Measurements from ENCODE around the gene FGR. TPM values are rescaled to one million over a fixed set of nuclear protein-coding genes. Genes with fewer than 3 reads are reported as not detected.
A peak's percentile ranks its signal among the peaks of the same experiment; 100 is the strongest.

Gene FGR
- polyA plus RNA-seq, 1 donor (not counting 4 experiments of a cell fraction or from before 2014, with no cell fraction given): 0.04 TPM

DNA sequence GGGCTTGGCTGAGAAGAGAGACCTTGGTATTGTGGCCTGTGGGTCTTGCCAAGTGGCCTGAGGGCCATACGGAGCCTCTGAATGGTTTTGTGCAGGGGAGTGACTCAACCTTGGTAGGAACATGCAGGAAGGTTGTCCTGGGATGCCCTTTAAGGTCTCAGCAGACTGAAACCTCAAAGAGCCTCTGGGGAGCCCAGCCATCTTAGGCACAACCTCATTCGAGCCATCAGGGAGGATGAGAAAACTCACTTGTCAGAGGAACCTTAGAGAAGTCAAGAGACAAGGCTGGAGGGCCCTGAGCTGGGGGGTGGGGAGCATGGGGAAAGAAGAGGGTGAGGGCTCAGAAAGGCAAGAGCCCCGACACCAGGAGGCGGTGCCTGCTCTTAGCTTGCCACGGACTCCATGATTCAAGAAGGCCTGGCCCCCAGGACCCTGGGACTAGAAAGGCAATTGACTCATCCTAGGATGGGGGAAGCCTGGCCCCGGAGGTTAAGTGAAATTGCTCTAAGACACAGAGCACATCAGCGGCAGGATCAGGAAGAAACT, 24.0 kb upstream of the FGR start:
- dilution Hi-C loops (cut with MboI; ENCODE audit: extremely low pct_ligation_motif_present, low sequenced_read_pairs): no loop called here
- no peaks in the 10 kb centered on the region for H3K36me3 ChIP-seq (ENCODE audit: control insufficient read depth in 2 of 2, extremely low read depth in 1 of 2, insufficient read depth in 2 of 2, low read length in 2 of 2)
- peak overlapping the region; percentile 84 for H3K9ac ChIP-seq (ENCODE audit: control insufficient read depth, extremely low read depth, insufficient read depth, low read length)
- DNase-seq (ENCODE audit: low read depth, low spot score) (peak; percentile 84), FAIRE-seq (peak; percentile 86)
- H3K9me3 ChIP-seq (ENCODE audit: control insufficient read depth, low read depth, low read length): no peaks in the 10 kb centered on the region
- peak overlapping the region in 2 of 3 experiments; percentile 45 to 74 for H3K4me3 ChIP-seq (ENCODE audit: control insufficient read depth in 2 of 3, extremely low read depth in 1 of 3, insufficient read depth in 2 of 3, low read depth in 1 of 3, low read length in 3 of 3)
- no peak for TF ChIP-seq EZH2 (IDR thresholded peaks at IDR 0.05; ENCODE audit: low read length)
- TF ChIP-seq CTCF (optimal IDR thresholded peaks at IDR 0.05 in 1 of 3, IDR thresholded peaks at IDR 0.05 in 1 of 3, conservative IDR thresholded peaks at IDR 0.05 in 1 of 3; ENCODE audit: extremely low read depth in 1 of 3, insufficient read depth in 2 of 3, low read length in 3 of 3): no peak
- H3K4me1 ChIP-seq (ENCODE audit: control insufficient read depth, extremely low read depth, insufficient read depth, low read length): peaks cover 16% of the 10 kb centered on the region
- H3K27ac ChIP-seq (ENCODE audit: control insufficient read depth, insufficient read depth, low read length): peak overlapping the region; percentile 90
- H2AFZ ChIP-seq (ENCODE audit: control insufficient read depth, low read length): peak overlapping the region; percentile 58
- no peaks in the 10 kb centered on the region for H3K27me3 ChIP-seq (ENCODE audit: control insufficient read depth, extremely low read depth, insufficient read depth, low read length)
- H3K4me2 ChIP-seq (ENCODE audit: control insufficient read depth, extremely low read depth, insufficient read depth, low read depth, low read length): peak overlapping the region; percentile 91
- H4K20me1 ChIP-seq (ENCODE audit: control insufficient read depth, extremely low read depth, insufficient read depth, low read length): peaks cover 3% of the 10 kb centered on the region
- no peaks in the 10 kb centered on the region for H3K79me2 ChIP-seq (ENCODE audit: control insufficient read depth, insufficient read depth, low read length)
- peaks cover 4% of the 10 kb centered on the region for H3K9me1 ChIP-seq (ENCODE audit: control insufficient read depth, extremely low read depth, insufficient read depth, low read length)

DNA sequence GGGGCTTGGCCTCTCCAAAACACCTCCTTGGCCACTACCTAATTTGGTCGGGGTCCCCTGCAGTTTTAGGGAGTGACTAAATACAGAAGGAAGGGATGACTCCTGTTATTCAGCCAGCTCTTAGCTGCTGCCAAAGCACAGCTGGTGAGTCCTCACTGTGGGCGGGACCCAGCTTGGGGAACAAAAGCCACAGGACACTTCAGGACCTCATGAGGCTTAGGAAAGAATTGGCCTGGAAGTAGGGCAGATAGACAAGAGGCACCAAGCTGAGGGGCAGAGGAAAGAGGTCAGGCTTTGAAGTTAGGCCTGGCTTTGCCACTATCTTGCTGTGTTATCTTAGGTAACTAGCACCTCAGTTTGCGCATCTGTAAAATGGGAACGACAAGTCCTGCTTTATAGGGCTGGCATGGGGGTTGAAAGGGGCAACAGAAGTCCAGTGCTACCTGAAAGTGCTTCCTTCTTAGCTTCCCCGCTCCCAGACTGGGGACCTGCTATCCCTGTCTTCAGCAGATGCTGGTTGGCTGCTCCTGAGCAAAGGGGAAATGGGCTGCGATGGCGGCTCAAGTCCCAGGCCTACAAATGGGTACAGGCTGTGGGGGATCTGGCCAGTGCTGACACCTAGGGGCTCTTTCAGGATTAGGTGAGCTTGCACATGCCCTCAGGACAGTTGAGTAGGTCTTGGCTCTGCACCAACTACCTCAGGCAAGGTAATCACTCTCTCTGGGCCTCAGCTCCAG, 21.3 kb upstream of the FGR start:
- Histone ChIP-seq H3K4me2 (ENCODE audit: control insufficient read depth, extremely low read depth, insufficient read depth, low read depth, low read length) (no peak overlapping the region), H3K9me1 (ENCODE audit: control insufficient read depth, extremely low read depth, insufficient read depth, low read length) (peaks cover 4% of the 10 kb centered on the region), H3K4me3 (ENCODE audit: control insufficient read depth in 2 of 3, extremely low read depth in 1 of 3, insufficient read depth in 2 of 3, low read depth in 1 of 3, low read length in 3 of 3) (no peak overlapping the region), H3K36me3 (ENCODE audit: control insufficient read depth in 2 of 2, extremely low read depth in 1 of 2, insufficient read depth in 2 of 2, low read length in 2 of 2) (no peaks in the 10 kb centered on the region), H3K27me3 (ENCODE audit: control insufficient read depth, extremely low read depth, insufficient read depth, low read length) (no peaks in the 10 kb centered on the region), H2AFZ (ENCODE audit: control insufficient read depth, low read length) (no peak overlapping the region), H3K9me3 (ENCODE audit: control insufficient read depth, low read depth, low read length) (no peaks in the 10 kb centered on the region), H3K4me1 (ENCODE audit: control insufficient read depth, extremely low read depth, insufficient read depth, low read length) (peaks cover 16% of the 10 kb centered on the region), H4K20me1 (ENCODE audit: control insufficient read depth, extremely low read depth, insufficient read depth, low read length) (peaks cover 3% of the 10 kb centered on the region), H3K79me2 (ENCODE audit: control insufficient read depth, insufficient read depth, low read length) (no peaks in the 10 kb centered on the region), H3K9ac (ENCODE audit: control insufficient read depth, extremely low read depth, insufficient read depth, low read length) (no peak overlapping the region), H3K27ac (ENCODE audit: control insufficient read depth, insufficient read depth, low read length) (no peak overlapping the region)
- TF ChIP-seq CTCF (optimal IDR thresholded peaks at IDR 0.05 in 1 of 3, IDR thresholded peaks at IDR 0.05 in 1 of 3, conservative IDR thresholded peaks at IDR 0.05 in 1 of 3; ENCODE audit: extremely low read depth in 1 of 3, insufficient read depth in 2 of 3, low read length in 3 of 3) (no peak), EZH2 (IDR thresholded peaks at IDR 0.05; ENCODE audit: low read length) (no peak)
- DNase-seq (ENCODE audit: low read depth, low spot score) (no peak), FAIRE-seq (no peak)
- dilution Hi-C loops (cut with MboI; ENCODE audit: extremely low pct_ligation_motif_present, low sequenced_read_pairs): no loop called here

All from keratinocyte (primary cell).